Body of pancreas (tissue), 4 donors: ENCODE data around the gene SLC13A3. TPM values are rescaled to one million over a fixed set of nuclear protein-coding genes. Genes with fewer than 3 reads are reported as not detected.

Source experiments
- ATAC-seq: fragments of 150-250 bp; one replicate; pipeline ENCODE4 v1.9.1; 2016
- DNase-seq, 4 donors: peaks; one replicate each; pipeline ENCODE4 v3.0.0-alpha.2; 2019
- H3K27ac ChIP-seq, 4 donors: fragments of 200-600 bp; sonication (generic); 1 replicate in 3 of 4; 2 replicates in 1 of 4; pipeline versions ENCODE4 v1.5.1 to v1.6.1; 2016 to 2019; ENCODE audit warnings: mild to moderate bottlenecking in 1 of 4, mixed read lengths in 1 of 4, moderate library complexity in 1 of 4
- H3K27me3 ChIP-seq, 2 donors: fragments of 200-600 bp; sonication (generic); one replicate each; pipeline ENCODE4 v1.6.0; 2016; ENCODE audit warnings: mild to moderate bottlenecking in 1 of 2
- H3K36me3 ChIP-seq, 2 donors: fragments of 200-600 bp; sonication (generic); replicated peaks in 1 of 2; 2 replicates each; pipeline ENCODE4 v1.5.1; 2016; ENCODE audit warnings: low read depth in 2 of 2; ENCODE audit not compliant: insufficient read depth in 1 of 2
- H3K4me1 ChIP-seq: fragments of 200-600 bp; sonication (generic); one replicate; pipeline ENCODE4 v1.6.0; 2016
- H3K4me3 ChIP-seq, 2 donors: fragments of 200-600 bp; sonication (generic); 1 replicate in 1 of 2; 2 replicates in 1 of 2; pipeline ENCODE4 v1.5.1; 2016 to 2019
- H3K9me3 ChIP-seq, 3 donors: fragments of 200-600 bp; sonication (generic); 1 replicate in 2 of 3; 2 replicates in 1 of 3; pipeline ENCODE4 v1.5.1; 2016
- POLR2A ChIP-seq, 3 donors: fragments of 450-650 bp; IDR thresholded peaks; one replicate each; pipeline ENCODE4 v1.6.1; 2016; ENCODE audit warnings: antibody characterized with exemption in 3 of 3, mild to moderate bottlenecking in 2 of 3
- WGBS, 2 donors: methylation state at CpG; one replicate each; pipeline ENCODE4 v1.1.5; 2017; 5-methylcytosine and 5-hydroxymethylcytosine counted together
- intact Hi-C: fragments of 100-400 bp; cut with DNase I; formaldehyde crosslinking; loops from one replicate; pipeline ENCODE4 v1.15.1; 2023
- total RNA-seq, 2 donors: library from RNA; depleted of rRNA; stranded (reverse); fragments of >200 nt; gene quantifications; one replicate each; pipeline ENCODE4 v1.1.0, GENCODE V29; 2016
- TF ChIP-seq, protein P1 (sequence below), 7 experiments: fragments of 450-650 bp in 4 of 7; fragments of 200-600 bp in 3 of 7; sonication (generic) in 3 of 7; IDR thresholded peaks; one replicate each; pipeline ENCODE4 v1.5.1; 2016 to 2019; ENCODE audit warnings: antibody characterized with exemption in 7 of 7

SLC13A3 gene
- total RNA-seq, 2 donors from 2014 or later = 3.4 to 6.3 TPM

- Histone ChIP-seq H3K27ac (peak overlapping the region in 3 of 4 donors; percentile 0 to 61 (median 50)), H3K27me3 (no peaks in the 10 kb centered on the region), H3K4me1 (peaks cover 19% of the 10 kb centered on the region), H3K36me3 (no peaks in the 10 kb centered on the region), H3K4me3 (no peak overlapping the region), H3K9me3 (no peaks in the 10 kb centered on the region)
- 29 to 35% methylated on average over 8 of the region's 8 CpGs for WGBS, 2 donors
- ATAC-seq (peak; percentile 47), DNase-seq (peak; percentile 26 to 66 (median 43))
- TF ChIP-seq, protein P1, sequence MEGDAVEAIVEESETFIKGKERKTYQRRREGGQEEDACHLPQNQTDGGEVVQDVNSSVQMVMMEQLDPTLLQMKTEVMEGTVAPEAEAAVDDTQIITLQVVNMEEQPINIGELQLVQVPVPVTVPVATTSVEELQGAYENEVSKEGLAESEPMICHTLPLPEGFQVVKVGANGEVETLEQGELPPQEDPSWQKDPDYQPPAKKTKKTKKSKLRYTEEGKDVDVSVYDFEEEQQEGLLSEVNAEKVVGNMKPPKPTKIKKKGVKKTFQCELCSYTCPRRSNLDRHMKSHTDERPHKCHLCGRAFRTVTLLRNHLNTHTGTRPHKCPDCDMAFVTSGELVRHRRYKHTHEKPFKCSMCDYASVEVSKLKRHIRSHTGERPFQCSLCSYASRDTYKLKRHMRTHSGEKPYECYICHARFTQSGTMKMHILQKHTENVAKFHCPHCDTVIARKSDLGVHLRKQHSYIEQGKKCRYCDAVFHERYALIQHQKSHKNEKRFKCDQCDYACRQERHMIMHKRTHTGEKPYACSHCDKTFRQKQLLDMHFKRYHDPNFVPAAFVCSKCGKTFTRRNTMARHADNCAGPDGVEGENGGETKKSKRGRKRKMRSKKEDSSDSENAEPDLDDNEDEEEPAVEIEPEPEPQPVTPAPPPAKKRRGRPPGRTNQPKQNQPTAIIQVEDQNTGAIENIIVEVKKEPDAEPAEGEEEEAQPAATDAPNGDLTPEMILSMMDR (IDR thresholded peaks at IDR 0.05) = no peak
- TF ChIP-seq POLR2A (IDR thresholded peaks at IDR 0.05) = no peak
- intact Hi-C loops = loop anchor here (10.0 kb wide), 1 partner anchor 103 kb away; no protein-coding TSS in a partner anchor
These were observed 79.1 kb downstream of the SLC13A3 start for GRCh38 chr20:46572153-46572552.

GRCh38 chr20:46571418-46571817 lies 79.8 kb downstream of the SLC13A3 start:
- Histone ChIP-seq H3K9me3 (no peaks in the 10 kb centered on the region), H3K27ac (no peak overlapping the region), H3K4me1 (peaks cover 19% of the 10 kb centered on the region), H3K36me3 (no peaks in the 10 kb centered on the region), H3K27me3 (no peaks in the 10 kb centered on the region), H3K4me3 (no peak overlapping the region)
- DNase-seq = no peak
- TF ChIP-seq, protein P1 (IDR thresholded peaks at IDR 0.05) = no peak
- TF ChIP-seq POLR2A (IDR thresholded peaks at IDR 0.05) = no peak
- 98 to 100% methylated on average over 2 of the region's 2 CpGs for WGBS, 2 donors
- intact Hi-C loops = loop anchor here (10.0 kb wide), 1 partner anchor 103 kb away; no protein-coding TSS in a partner anchor
- ATAC-seq = no peak

- DNase-seq (no peak), ATAC-seq (no peak)
- 76 to 79% methylated on average over 5 of the region's 5 CpGs for WGBS, 2 donors
- Histone ChIP-seq H3K4me3 (no peak overlapping the region), H3K9me3 (no peaks in the 10 kb centered on the region), H3K27me3 (no peaks in the 10 kb centered on the region), H3K4me1 (peaks cover 19% of the 10 kb centered on the region), H3K27ac (no peak overlapping the region), H3K36me3 (no peaks in the 10 kb centered on the region)
- intact Hi-C loops = loop anchor here (10.0 kb wide), 1 partner anchor 104 kb away; no protein-coding TSS in a partner anchor
- no peak for TF ChIP-seq POLR2A (IDR thresholded peaks at IDR 0.05)
- TF ChIP-seq, protein P1 (IDR thresholded peaks at IDR 0.05) = no peak
These were observed 80.3 kb downstream of the SLC13A3 start for GRCh38 chr20:46570956-46571355.

DNA sequence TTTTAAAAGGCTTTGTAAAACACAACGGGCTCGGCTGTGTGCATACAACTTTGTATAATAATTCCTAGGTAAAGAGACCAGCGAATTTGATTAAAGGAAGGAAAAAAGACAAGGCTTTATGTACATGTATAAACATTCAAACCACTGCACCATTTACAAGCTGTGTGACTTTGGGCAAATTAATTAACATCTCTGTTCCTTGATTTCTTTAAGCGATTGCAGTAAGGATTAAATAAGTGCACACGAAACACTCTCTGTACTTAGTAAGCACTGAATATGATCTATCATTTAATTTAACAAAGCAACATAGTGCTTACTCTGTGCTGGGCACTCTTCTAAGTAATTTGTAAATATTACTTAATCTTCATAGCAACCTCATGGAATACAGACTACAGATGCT lies 81.3 kb downstream of the SLC13A3 start:
- Histone ChIP-seq H3K4me1 (peaks cover 19% of the 10 kb centered on the region), H3K27ac (no peak overlapping the region), H3K9me3 (no peaks in the 10 kb centered on the region), H3K36me3 (no peaks in the 10 kb centered on the region), H3K27me3 (no peaks in the 10 kb centered on the region), H3K4me3 (no peak overlapping the region)
- 78 to 84% methylated on average over 5 of the region's 5 CpGs for WGBS, 2 donors
- DNase-seq (no peak), ATAC-seq (no peak)
- TF ChIP-seq, protein P1 (IDR thresholded peaks at IDR 0.05) = no peak
- TF ChIP-seq POLR2A (IDR thresholded peaks at IDR 0.05) = no peak
- intact Hi-C loops = loop anchor here (10.0 kb wide), 1 partner anchor 105 kb away; no protein-coding TSS in a partner anchor

- Histone ChIP-seq H3K27me3 (no peaks in the 10 kb centered on the region), H3K4me1 (peaks cover 19% of the 10 kb centered on the region), H3K27ac (peak overlapping the region in 2 of 4 donors; percentile 66 to 74), H3K36me3 (no peaks in the 10 kb centered on the region), H3K4me3 (no peak overlapping the region), H3K9me3 (no peaks in the 10 kb centered on the region)
- DNase-seq (peak; percentile 92 to 98 (median 95)), ATAC-seq (peak; percentile 87)
- TF ChIP-seq, protein P1 (IDR thresholded peaks at IDR 0.05) = no peak
- TF ChIP-seq POLR2A (IDR thresholded peaks at IDR 0.05) = no peak
- intact Hi-C loops = no loop called here
- WGBS, 2 donors = 5 to 14% methylated on average over 9 to 10 of the region's 10 CpGs
These were observed 82.6 kb downstream of the SLC13A3 start for GRCh38 chr20:46568570-46569129.
